HepG2 (cell line): Measurements from ENCODE around the gene FJX1. TPM values are rescaled to one million over a fixed set of nuclear protein-coding genes. Genes with fewer than 3 reads are reported as not detected.
A peak's percentile ranks its signal among the peaks of the same experiment; 100 is the strongest.

Experiments
- CBX1 ChIP-seq: IDR thresholded peaks from one replicate; pipeline ENCODE4 v1.6.1; 2016; ENCODE audit warnings: antibody characterized with exemption, low read depth
- CENPT ChIP-seq: sonication (generic); formaldehyde crosslinking; IDR thresholded peaks from 2 replicates; pipeline ENCODE4 v1.8.0; 2022; ENCODE audit warnings: low read depth, mild to moderate bottlenecking, moderate library complexity, missing genetic modification reagents
- HNRNPUL1 ChIP-seq: fragments of 200-400 bp; formaldehyde crosslinking; IDR thresholded peaks from 2 replicates; pipeline ENCODE4 v1.6.1; 2017; ENCODE audit warnings: low read depth, mild to moderate bottlenecking, low read length, moderate library complexity
- IRX3 ChIP-seq: sonication (generic); formaldehyde crosslinking; IDR thresholded peaks from 2 replicates; pipeline ENCODE4 v1.8.1; 2023; ENCODE audit warnings: mild to moderate bottlenecking, low read depth, missing genetic modification reagents, borderline replicate concordance
- MAX ChIP-seq: IDR thresholded peaks from 2 replicates; pipeline ENCODE4 v1.6.1; 2012; ENCODE audit warnings: inconsistent platforms
- MNT ChIP-seq: fragments of 450-650 bp; IDR thresholded peaks from 2 replicates; pipeline ENCODE4 v1.6.1; 2016
- NFIC ChIP-seq: IDR thresholded peaks from 2 replicates; pipeline ENCODE4 v1.6.1; 2012; ENCODE audit warnings: mild to moderate bottlenecking, low read length, inconsistent platforms
- PBX3 ChIP-seq: sonication (generic); formaldehyde crosslinking; IDR thresholded peaks from 2 replicates; pipeline ENCODE4 v1.8.1; 2023; ENCODE audit warnings: missing genetic modification reagents, inconsistent platforms, borderline replicate concordance
- POLR2AphosphoS2 ChIP-seq: IDR thresholded peaks from 2 replicates; pipeline ENCODE4 v1.6.1; 2011; ENCODE audit warnings: low read depth, low read length, improper control_type of control experiment
- REST ChIP-seq, 2 experiments: IDR thresholded peaks; 2 replicates each; pipeline ENCODE4 v1.6.1; 2011 to 2012; ENCODE audit warnings: low read length in 2 of 2, borderline replicate concordance in 1 of 2, low read depth in 1 of 2, mild to moderate bottlenecking in 1 of 2, moderate library complexity in 1 of 2
- RFXAP ChIP-seq: sonication (generic); formaldehyde crosslinking; IDR thresholded peaks from 2 replicates; pipeline ENCODE4 v1.4.0; 2020; ENCODE audit warnings: missing genetic modification reagents, borderline replicate concordance
- STAT5B ChIP-seq: sonication (generic); formaldehyde crosslinking; IDR thresholded peaks from 2 replicates; pipeline ENCODE4 v1.4.0; 2020; ENCODE audit warnings: missing genetic modification reagents
- XRCC5 ChIP-seq: fragments of 200-400 bp; formaldehyde crosslinking; optimal IDR thresholded peaks from 2 replicates; pipeline ENCODE3; 2017; ENCODE audit warnings: mild to moderate bottlenecking, low read length
- ZBTB42 ChIP-seq: sonication (generic); formaldehyde crosslinking; IDR thresholded peaks from 2 replicates; pipeline ENCODE4 v1.5.0; 2020; ENCODE audit warnings: mild to moderate bottlenecking, missing genetic modification reagents
- ZFP36L1 ChIP-seq: sonication (generic); formaldehyde crosslinking; IDR thresholded peaks from 2 replicates; pipeline ENCODE4 v1.8.0; 2022; ENCODE audit warnings: mild to moderate bottlenecking, missing genetic modification reagents, moderate library complexity
- ZFY ChIP-seq: sonication (generic); formaldehyde crosslinking; IDR thresholded peaks from 2 replicates; pipeline ENCODE4 v1.4.0; 2020; ENCODE audit warnings: missing genetic modification reagents
- ZNF441 ChIP-seq: sonication (generic); formaldehyde crosslinking; IDR thresholded peaks from 2 replicates; pipeline ENCODE4 v1.7.0; 2021; ENCODE audit warnings: missing genetic modification reagents, borderline replicate concordance
- ZNF547 ChIP-seq: sonication (generic); formaldehyde crosslinking; IDR thresholded peaks from 2 replicates; pipeline ENCODE4 v1.5.1; 2020; ENCODE audit warnings: mild to moderate bottlenecking, missing genetic modification reagents
- ZNF720 ChIP-seq: sonication (generic); formaldehyde crosslinking; IDR thresholded peaks from 2 replicates; pipeline ENCODE4 v1.4.0; 2020; ENCODE audit warnings: missing genetic modification reagents
- ZNF749 ChIP-seq: sonication (generic); formaldehyde crosslinking; IDR thresholded peaks from 2 replicates; pipeline ENCODE4 v1.8.0; 2022; ENCODE audit warnings: mild to moderate bottlenecking, missing genetic modification reagents, moderate library complexity, borderline replicate concordance
- polyA plus RNA-seq, 8 experiments: library from polyadenylated mRNA; depleted of rRNA in 3 of 8; stranded (reverse) in 7 of 8; unstranded in 1 of 8; fragments of >200 nt; fragmentation: Illumina TruSeq in 4 of 8; extraction: Trizol in 4 of 8; gene quantifications; 2 replicates each; pipeline versions ENCODE4 v1.2.1 to v1.2.3, GENCODE V29; 2011 to 2016; ENCODE audit warnings: low read depth in 4 of 8, missing spikeins in 1 of 8, mixed read lengths in 1 of 8; ENCODE audit not compliant: insufficient read depth in 1 of 8
- total RNA-seq, 5 experiments: library from RNA; depleted of rRNA; stranded (reverse); fragments of >200 nt; fragmentation: Illumina TruSeq; extraction: Trizol; gene quantifications; 2 replicates each; pipeline ENCODE4 v1.2.3, GENCODE V29; 2016; ENCODE audit warnings: low read depth in 1 of 5

The FJX1 gene
- total and polyA plus RNA-seq, 2 of the 13 experiments (the other 11 are each of a cell fraction or from before 2014, with no cell fraction given), result 0.40 to 0.82 TPM

- TF ChIP-seq HNRNPUL1 (no peak), ZFP36L1 (CRISPR knock-in tag) (no peak; the same call in 1 of the 2 replicates), ZNF749 (CRISPR knock-in tag) (peak; percentile 99), REST (IDR thresholded peaks at IDR 0.05; ENCODE audit: borderline replicate concordance in 1 of 2, low read depth in 1 of 2, low read length in 2 of 2) (no peak), CENPT (peak; percentile 99), ZFY (CRISPR knock-in tag) (peak; percentile 98), ZNF547 (CRISPR knock-in tag) (peak; percentile 100), ZBTB42 (CRISPR knock-in tag) (peak; percentile 95; the same call in 1 of the 2 replicates), MNT (no peak; the same call in 1 of the 2 replicates), ZNF720 (CRISPR knock-in tag) (no peak), NFIC (no peak), MAX (peak; percentile 99), ZNF441 (CRISPR knock-in tag) (peak; percentile 96), XRCC5 (no peak), RFXAP (CRISPR knock-in tag) (peak; percentile 92), IRX3 (CRISPR knock-in tag) (peak; percentile 97), PBX3 (CRISPR knock-in tag) (peak; percentile 96), CBX1 (no peak), STAT5B (peak; percentile 77; the same call in 1 of the 2 replicates), POLR2AphosphoS2 (no peak)
Observed at GRCh38 chr11:35662649-35663407, 44.6 kb downstream of the FJX1 start, which contains the start of gene TRIM44 (continued).
